Cardiac muscle cell (in vitro differentiated cells and primary cell): Measurements from ENCODE around the gene KCNJ11. TPM values are rescaled to one million over a fixed set of nuclear protein-coding genes. Genes with fewer than 3 reads are reported as not detected.

ENCODE experiments used
- DNase-seq, 2 donors: peaks; one replicate each; pipeline versions ENCODE4 v3.0.0 to v3.0.0-alpha.2; 2010 to 2017; ENCODE audit warnings: low read depth in 1 of 2, low spot score in 1 of 2
- H3K27ac ChIP-seq: fragments of 200-600 bp; sonication (generic); 2 replicates; pipeline ENCODE4 v1.5.1; 2016
- H3K27me3 ChIP-seq: fragments of 200-600 bp; sonication (generic); 2 replicates; pipeline ENCODE4 v1.6.0; 2016; ENCODE audit warnings: control low read depth
- H3K36me3 ChIP-seq: fragments of 200-600 bp; sonication (generic); 2 replicates; pipeline ENCODE4 v1.5.1; 2016; ENCODE audit warnings: control low read depth
- H3K4me1 ChIP-seq: fragments of 200-600 bp; sonication (generic); 2 replicates; pipeline ENCODE4 v1.8.1; 2017; ENCODE audit warnings: low read depth, mild to moderate bottlenecking, mixed run types
- H3K4me3 ChIP-seq: fragments of 200-600 bp; sonication (generic); 2 replicates; pipeline ENCODE4 v1.5.1; 2016; ENCODE audit warnings: mild to moderate bottlenecking
- H3K9me3 ChIP-seq: fragments of 200-600 bp; sonication (generic); 2 replicates; pipeline ENCODE4 v1.5.1; 2017; ENCODE audit warnings: low read depth, mild to moderate bottlenecking, control low read depth
- CTCF ChIP-seq: IDR thresholded peaks from 2 replicates; pipeline ENCODE4 v1.5.1; 2012; ENCODE audit warnings: low read depth, mild to moderate bottlenecking, low read length
- polyA plus RNA-seq: library from polyadenylated mRNA; unstranded; fragments of >200 nt; fragmentation: Nextera tagmentation; extraction: Ambion mirVana; gene quantifications from 2 replicates; pipeline ENCODE4 v1.2.1, GENCODE V29; 2016
- total RNA-seq: library from RNA; depleted of rRNA; stranded (reverse); fragments of >200 nt; gene quantifications from 2 replicates; pipeline ENCODE4 v1.2.3, GENCODE V29; 2016

KCNJ11 gene
- total and polyA plus RNA-seq, 2 experiments from 2014 or later, result 4.7 to 17.0 TPM

GRCh38 chr11:17343907-17344306 lies 44.6 kb downstream of the KCNJ11 start:
- no peak for TF ChIP-seq CTCF
- no peaks in the 10 kb centered on the region for H3K9me3 ChIP-seq
- DNase-seq, result peak in 1 of 2 donors; percentile 85

DNA sequence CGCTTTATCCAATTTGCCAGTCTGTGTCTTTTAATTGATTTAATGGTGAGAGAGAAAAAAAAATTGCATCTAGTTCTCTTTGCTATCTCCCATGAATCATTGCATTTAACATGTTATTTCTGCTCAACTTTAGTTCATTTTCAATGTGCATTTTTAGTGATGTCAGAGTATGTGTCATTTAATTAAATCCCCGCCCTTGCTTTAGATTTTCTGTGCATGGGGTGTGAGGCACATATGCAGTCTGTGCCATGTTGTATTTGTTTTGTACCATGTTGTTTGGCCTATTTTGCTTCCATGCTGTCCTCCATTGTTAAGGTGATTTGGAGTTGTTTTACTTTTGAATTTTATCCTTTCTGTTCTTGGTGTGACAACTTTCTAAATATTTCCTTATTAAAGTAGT lies 45.2 kb downstream of the KCNJ11 start:
- Histone ChIP-seq H3K4me3 (no peak overlapping the region), H3K36me3 (no peaks in the 10 kb centered on the region), H3K4me1 (no peaks in the 10 kb centered on the region), H3K27ac (no peak overlapping the region), H3K27me3 (no peaks in the 10 kb centered on the region), H3K9me3 (no peaks in the 10 kb centered on the region)
- no peak for DNase-seq
- TF ChIP-seq CTCF, result no peak

More at GRCh38 chr11:17343907-17344306, 44.6 kb downstream of the KCNJ11 start:
- H3K36me3 ChIP-seq, result no peaks in the 10 kb centered on the region
- no peaks in the 10 kb centered on the region for H3K27me3 ChIP-seq
- no peak overlapping the region for H3K4me3 ChIP-seq
- H3K27ac ChIP-seq, result no peak overlapping the region
- H3K4me1 ChIP-seq, result no peaks in the 10 kb centered on the region

Other genes with a start within 250 kb of the KCNJ11 start
- gene PIK3C2A, start 180.7 kb downstream of the KCNJ11 start, total RNA-seq, result 32.0 and 54.6 TPM in 2 replicates
- 20.7 and 23.2 TPM in 2 replicates for gene PIK3C2A, start 180.7 kb downstream of the KCNJ11 start, polyA plus RNA-seq
- 26.6 and 52.4 TPM in 2 replicates for gene NUCB2, start 111.9 kb downstream of the KCNJ11 start, total RNA-seq
- gene NUCB2, start 111.9 kb downstream of the KCNJ11 start, polyA plus RNA-seq, result 120 and 129 TPM in 2 replicates
- 5.2 and 7.6 TPM in 2 replicates for gene NCR3LG1, start 36.9 kb downstream of the KCNJ11 start, total RNA-seq
- gene NCR3LG1, start 36.9 kb downstream of the KCNJ11 start, polyA plus RNA-seq, result 2.0 and 2.7 TPM in 2 replicates
- 1.6 and 5.3 TPM in 2 replicates for gene ABCC8, start 88.2 kb upstream of the KCNJ11 start, total RNA-seq
- 2.4 and 8.8 TPM in 2 replicates for gene ABCC8, start 88.2 kb upstream of the KCNJ11 start, polyA plus RNA-seq
- gene USH1C, start 155.8 kb upstream of the KCNJ11 start, total RNA-seq, result 0.04 and 0.54 TPM in 2 replicates
- not detected in 2 replicates for gene USH1C, start 155.8 kb upstream of the KCNJ11 start, polyA plus RNA-seq
- 0.14 and 0.15 TPM in 2 replicates for gene OTOG, start 158.6 kb upstream of the KCNJ11 start, total RNA-seq
- gene OTOG, start 158.6 kb upstream of the KCNJ11 start, polyA plus RNA-seq, result 0.49 TPM in 1 of 2 replicates, not detected in the other